Measurements from ENCODE around the gene RAB24. TPM values are rescaled to one million over a fixed set of nuclear protein-coding genes. Genes with fewer than 3 reads are reported as not detected.
A peak's percentile ranks its signal among the peaks of the same experiment; 100 is the strongest.

The RAB24 gene
- total RNA-seq, 4 donors from 2014 or later, result 8.2 to 62.0 (median 19.3) TPM

DNA sequence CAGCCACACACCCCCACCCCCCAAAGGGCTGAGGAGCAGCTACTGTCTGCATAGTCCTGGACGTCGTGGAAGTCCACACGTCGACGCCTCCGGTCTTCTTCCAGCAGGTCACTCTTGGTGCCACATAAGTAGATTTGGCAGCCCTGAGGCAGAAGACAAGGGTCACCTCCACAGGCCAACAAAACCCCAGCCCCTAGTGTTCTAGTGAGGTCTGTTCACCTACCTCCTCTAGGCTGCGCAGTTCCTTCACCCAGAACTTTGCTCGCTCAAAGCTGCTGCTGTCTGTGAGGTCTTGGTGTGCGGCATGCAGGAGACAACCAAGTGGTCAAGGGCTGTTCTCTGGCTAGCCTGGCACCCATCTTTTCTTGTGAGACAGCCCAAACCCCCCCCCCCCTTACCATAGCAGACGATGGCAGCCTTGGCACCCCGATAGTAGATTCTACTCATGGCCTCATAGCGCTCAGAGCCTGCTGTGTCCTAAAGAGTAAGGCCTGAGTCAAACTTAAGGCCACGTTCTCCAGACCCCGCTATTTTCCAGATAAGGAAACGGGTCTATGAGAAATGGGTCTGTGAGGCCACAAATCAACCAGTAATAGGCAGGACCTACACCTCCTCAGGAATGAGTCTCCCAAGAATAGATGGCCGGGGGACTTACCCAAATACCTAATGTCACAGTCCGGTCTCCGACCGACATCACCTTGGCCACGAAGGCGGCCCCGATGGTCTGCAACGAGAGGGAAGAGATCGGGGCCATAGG is 987 bp downstream of the RAB24 start:
- no peak for DNase-seq
- Histone ChIP-seq H3K27me3 (no peaks in the 10 kb centered on the region), H3K27ac (peak overlapping the region; percentile 66 to 79), H3K4me3 (peak overlapping the region; percentile 67 to 85), H3K4me1 (peaks cover 0 to 12% of the 10 kb centered on the region in 2 donors), H3K36me3 (no peaks in the 10 kb centered on the region), H3K9me3 (no peaks in the 10 kb centered on the region)
- intact Hi-C loops (cut with DNase I; ENCODE audit: low total_unique reads), result loop anchor here (10.0 kb wide), 1 partner anchor 188 kb away; no protein-coding TSS in a partner anchor
- TF ChIP-seq POLR2A (IDR thresholded peaks at IDR 0.05) (no peak), CTCF (IDR thresholded peaks at IDR 0.05) (no peak)

DNA sequence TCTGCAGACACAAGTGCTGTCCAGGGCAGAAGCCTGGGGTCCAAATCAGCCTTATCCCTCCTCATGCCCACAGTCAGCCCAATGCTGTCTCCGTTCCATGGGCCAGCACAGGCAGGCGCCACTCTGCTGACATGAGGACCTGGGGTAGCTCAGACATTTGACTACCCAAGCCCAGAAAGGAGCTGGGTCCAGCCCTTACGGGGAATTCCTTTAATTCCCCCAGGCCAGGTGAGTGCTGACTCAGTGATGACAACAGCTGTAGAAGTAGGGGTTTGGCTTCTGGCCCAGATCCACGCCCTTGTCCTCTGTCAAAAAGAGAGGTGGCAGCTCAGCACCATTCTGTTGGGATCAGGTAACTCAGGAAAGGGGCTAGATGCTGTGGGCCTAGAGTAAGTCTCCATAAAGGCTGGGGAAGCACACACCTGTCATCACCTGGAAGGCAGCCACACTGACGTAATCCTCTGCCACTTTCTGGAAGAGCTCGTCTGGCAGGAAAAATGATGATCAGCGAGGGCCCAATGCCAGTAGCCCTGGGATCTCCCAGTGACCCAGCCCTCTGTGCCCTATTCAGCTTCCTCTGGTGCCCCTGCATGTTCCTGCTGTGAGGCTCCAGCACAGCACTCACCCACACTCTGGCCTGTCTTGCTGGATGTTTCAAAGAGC is 1.9 kb downstream of the RAB24 start:
- Histone ChIP-seq H3K36me3 (no peaks in the 10 kb centered on the region), H3K9me3 (no peaks in the 10 kb centered on the region), H3K27ac (no peak overlapping the region), H3K4me1 (peaks cover 0 to 12% of the 10 kb centered on the region in 2 donors), H3K4me3 (no peak overlapping the region), H3K27me3 (no peaks in the 10 kb centered on the region)
- TF ChIP-seq POLR2A (IDR thresholded peaks at IDR 0.05) (no peak), CTCF (IDR thresholded peaks at IDR 0.05) (no peak)
- intact Hi-C loops (cut with DNase I; ENCODE audit: low total_unique reads), result loop anchor here (10.0 kb wide), 1 partner anchor 187 kb away; no protein-coding TSS in a partner anchor
- no peak for DNase-seq

- intact Hi-C loops (cut with DNase I; ENCODE audit: low total_unique reads), result loop anchor here (10.0 kb wide), 1 partner anchor 186 kb away; no protein-coding TSS in a partner anchor
- Histone ChIP-seq H3K9me3 (no peaks in the 10 kb centered on the region), H3K27me3 (no peaks in the 10 kb centered on the region), H3K27ac (peak overlapping the region; percentile 59 to 73), H3K4me1 (peaks cover 0 to 12% of the 10 kb centered on the region in 2 donors), H3K4me3 (no peak overlapping the region), H3K36me3 (no peaks in the 10 kb centered on the region)
- no peak for DNase-seq
- TF ChIP-seq CTCF (IDR thresholded peaks at IDR 0.05) (no peak), POLR2A (IDR thresholded peaks at IDR 0.05) (no peak)
Observed at GRCh38 chr5:177300951-177301350, 2.6 kb downstream of the RAB24 start.

DNA sequence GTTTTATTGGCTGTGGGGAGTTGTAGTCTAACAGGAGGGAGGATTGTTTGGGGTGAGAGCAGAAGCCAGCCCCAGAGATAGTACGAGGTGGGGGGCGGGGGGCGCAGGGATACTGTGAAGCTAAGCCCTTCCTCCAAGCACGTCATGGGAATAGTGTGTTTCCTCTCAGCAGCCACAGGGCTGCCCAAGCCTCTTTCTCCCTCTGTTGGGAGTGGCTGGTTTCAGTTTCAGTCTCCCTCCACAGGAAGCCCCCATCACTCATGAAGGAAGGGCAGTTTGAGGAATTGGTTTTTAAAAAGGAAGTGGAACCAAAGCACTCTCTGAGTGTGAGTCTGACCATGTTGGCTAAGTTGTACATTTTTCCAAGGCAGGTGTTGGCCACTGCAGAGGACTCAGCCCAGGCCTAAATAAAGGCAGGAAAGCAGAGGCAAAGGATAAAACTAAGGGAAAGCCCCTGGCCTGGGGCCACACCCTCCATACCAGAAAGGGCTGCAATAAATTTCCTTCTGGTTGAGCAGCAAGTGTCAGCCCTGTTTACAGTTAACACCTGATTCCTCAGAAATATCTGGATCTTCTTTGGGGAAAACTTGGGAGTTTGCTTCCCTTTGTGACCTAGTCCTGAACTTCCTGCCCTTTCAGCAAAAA is 3.2 kb downstream of the RAB24 start:
- Histone ChIP-seq H3K27me3 (no peaks in the 10 kb centered on the region), H3K9me3 (no peaks in the 10 kb centered on the region), H3K36me3 (no peaks in the 10 kb centered on the region), H3K4me1 (peaks cover 0 to 12% of the 10 kb centered on the region in 2 donors), H3K27ac (peak overlapping the region; percentile 59 to 73), H3K4me3 (no peak overlapping the region)
- DNase-seq, result peak; percentile 41 to 60
- TF ChIP-seq POLR2A (IDR thresholded peaks at IDR 0.05) (no peak), CTCF (IDR thresholded peaks at IDR 0.05) (peak in 1 of 4 experiments; percentile 11)
- intact Hi-C loops (cut with DNase I; ENCODE audit: low total_unique reads), result loop anchor here (10.0 kb wide), 1 partner anchor 186 kb away; no protein-coding TSS in a partner anchor
